ENCODE results near the gene CALCOCO1. TPM values are rescaled to one million over a fixed set of nuclear protein-coding genes. Genes with fewer than 3 reads are reported as not detected.

CALCOCO1 gene
- total RNA-seq, 1 donor from 2014 or later: 206 TPM

GRCh38 chr12:53754188-53754585, 26.9 kb upstream of the CALCOCO1 start:
- DNase-seq (ENCODE audit: low spot score) (no peak), ATAC-seq (no peak)
- intact Hi-C loops (cut with DNase I): loop anchor here (10.0 kb wide), 1 partner anchor 201 kb away; the partner anchor contains the start of gene HOXC12

GRCh38 chr12:53752621-53753020, 25.4 kb upstream of the CALCOCO1 start:
- ATAC-seq: no peak
- DNase-seq (ENCODE audit: low spot score): no peak
- intact Hi-C loops (cut with DNase I): loop anchor here (10.0 kb wide), 1 partner anchor 202 kb away; the partner anchor contains the start of gene HOXC12

GRCh38 chr12:53752192-53752601, 24.9 kb upstream of the CALCOCO1 start:
- DNase-seq (ENCODE audit: low spot score) (no peak), ATAC-seq (no peak)
- intact Hi-C loops (cut with DNase I): loop anchor here (10.0 kb wide), 1 partner anchor 203 kb away; the partner anchor contains the start of gene HOXC12

GRCh38 chr12:53751336-53752191, 24.3 kb upstream of the CALCOCO1 start, which contains the start of gene CISTR:
Gene CISTR (minus strand): TSS chr12:53751979.
- no peak for DNase-seq (ENCODE audit: low spot score)
- peak; percentile 4 for ATAC-seq
- intact Hi-C loops (cut with DNase I): loop anchor here (10.0 kb wide), 1 partner anchor 203 kb away; the partner anchor contains the start of gene HOXC12

GRCh38 chr12:53750812-53751335, 23.6 kb upstream of the CALCOCO1 start:
- ATAC-seq (peak; percentile 21), DNase-seq (ENCODE audit: low spot score) (no peak)
- intact Hi-C loops (cut with DNase I): loop anchor here (10.0 kb wide), 1 partner anchor 204 kb away; the partner anchor contains the start of gene HOXC12

- ATAC-seq (no peak), DNase-seq (ENCODE audit: low spot score) (no peak)
- intact Hi-C loops (cut with DNase I): loop anchor here (5.0 to 10.0 kb wide), 2 partner anchors 48 to 205 kb away; partner anchors contain the start of gene HOXC12
Measured at GRCh38 chr12:53749986-53750811, 22.9 kb upstream of the CALCOCO1 start.

GRCh38 chr12:53748072-53748840, 21.0 kb upstream of the CALCOCO1 start:
- intact Hi-C loops (cut with DNase I): loop anchor here (5.0 kb wide), 1 partner anchor 46 kb away; no protein-coding TSS in a partner anchor
- no peak for ATAC-seq
- no peak for DNase-seq (ENCODE audit: low spot score)

GRCh38 chr12:53747095-53747494, 19.8 kb upstream of the CALCOCO1 start:
- DNase-seq (ENCODE audit: low spot score) (no peak), ATAC-seq (no peak)
- intact Hi-C loops (cut with DNase I): loop anchor here (5.0 kb wide), 1 partner anchor 45 kb away; no protein-coding TSS in a partner anchor

- peak; percentile 93 for ATAC-seq
- peak; percentile 97 for DNase-seq (ENCODE audit: low spot score)
- intact Hi-C loops (cut with DNase I): loop anchor here (5.0 kb wide), 1 partner anchor 44 kb away; no protein-coding TSS in a partner anchor
Measured at GRCh38 chr12:53746592-53747092, 19.4 kb upstream of the CALCOCO1 start.

- no peak for DNase-seq (ENCODE audit: low spot score)
- intact Hi-C loops (cut with DNase I): loop anchor here (5.0 kb wide), 1 partner anchor 42 kb away; no protein-coding TSS in a partner anchor
- ATAC-seq: no peak
Measured at GRCh38 chr12:53744751-53745150, 17.5 kb upstream of the CALCOCO1 start.

GRCh38 chr12:53744130-53744441, 16.8 kb upstream of the CALCOCO1 start:
- intact Hi-C loops (cut with DNase I): no loop called here
- DNase-seq (ENCODE audit: low spot score) (no peak), ATAC-seq (no peak)

- DNase-seq (ENCODE audit: low spot score) (peak; percentile 66), ATAC-seq (peak; percentile 60)
- intact Hi-C loops (cut with DNase I): no loop called here
Measured at GRCh38 chr12:53743266-53744129, 16.2 kb upstream of the CALCOCO1 start.

GRCh38 chr12:53740130-53740491, 12.9 kb upstream of the CALCOCO1 start:
- ATAC-seq (no peak), DNase-seq (ENCODE audit: low spot score) (no peak)
- intact Hi-C loops (cut with DNase I): no loop called here

- DNase-seq (ENCODE audit: low spot score) (no peak), ATAC-seq (no peak)
- intact Hi-C loops (cut with DNase I): no loop called here
Measured at GRCh38 chr12:53739214-53740129, 12.2 kb upstream of the CALCOCO1 start.

GRCh38 chr12:53738406-53739213, 11.4 kb upstream of the CALCOCO1 start:
- DNase-seq (ENCODE audit: low spot score) (no peak), ATAC-seq (peak; percentile 36)
- intact Hi-C loops (cut with DNase I): no loop called here
